Stomach (tissue), 9 donors: ENCODE data around the gene SKOR1. TPM values are rescaled to one million over a fixed set of nuclear protein-coding genes. Genes with fewer than 3 reads are reported as not detected.

Source experiments
- DNase-seq, 2 donors: peaks; one replicate each; pipeline versions ENCODE4 v3.0.0 to v3.0.0-alpha.2; 2013 to 2019
- H3K27ac ChIP-seq, 5 donors: fragments of 200-600 bp in 4 of 5; sonication (generic) in 4 of 5; one replicate each; pipeline ENCODE4 v1.5.1; 2013 to 2019; ENCODE audit warnings: mild to moderate bottlenecking in 1 of 5, moderate library complexity in 1 of 5
- H3K27me3 ChIP-seq, 3 donors: fragments of 200-600 bp; sonication (generic); one replicate each; pipeline ENCODE4 v1.5.1; 2017 to 2019; ENCODE audit warnings: mixed run types in 1 of 3
- H3K36me3 ChIP-seq, 4 donors: fragments of 200-600 bp; sonication (generic); 1 replicate in 3 of 4; 2 replicates in 1 of 4; pipeline ENCODE4 v1.5.1; 2016 to 2019
- H3K4me1 ChIP-seq, 4 donors: fragments of 200-600 bp; sonication (generic); one replicate each; pipeline ENCODE4 v1.5.1; 2016 to 2019
- H3K4me3 ChIP-seq, 4 donors: fragments of 200-600 bp; sonication (generic) in 3 of 4; one replicate each; pipeline ENCODE4 v1.5.1; 2016 to 2019; ENCODE audit warnings: mild to moderate bottlenecking in 1 of 4
- H3K9me3 ChIP-seq, 4 donors: fragments of 200-600 bp; sonication (generic); one replicate each; pipeline ENCODE4 v1.5.1; 2016 to 2019
- CTCF ChIP-seq, 7 experiments: fragments of 450-650 bp in 4 of 7; fragments of 200-600 bp in 3 of 7; sonication (generic) in 3 of 7; IDR thresholded peaks; one replicate each; pipeline ENCODE4 v1.5.1; 2016 to 2019; ENCODE audit warnings: antibody characterized with exemption in 7 of 7, control low read depth in 2 of 7, mild to moderate bottlenecking in 1 of 7
- EP300 ChIP-seq: sonication (generic); formaldehyde crosslinking; IDR thresholded peaks from one replicate; pipeline ENCODE4 v1.6.1; 2017; ENCODE audit warnings: antibody characterized with exemption
- POLR2A ChIP-seq, 4 donors: fragments of 450-650 bp; IDR thresholded peaks; one replicate each; pipeline ENCODE4 v1.6.1; 2016; ENCODE audit warnings: antibody characterized with exemption in 4 of 4, control low read depth in 2 of 4, mild to moderate bottlenecking in 1 of 4, moderate library complexity in 1 of 4
- POLR2AphosphoS5 ChIP-seq, 3 donors: sonication (generic); formaldehyde crosslinking; IDR thresholded peaks; one replicate each; pipeline ENCODE4 v1.6.1; 2016; ENCODE audit warnings: antibody characterized with exemption in 3 of 3
- WGBS, 5 donors: extraction: QIAGEN DNeasy Blood & Tissue Kit in 3 of 5; methylation state at CpG; one replicate each; pipeline versions ENCODE4 v1.1.5 to v1.1.7; 2013 to 2018; 5-methylcytosine and 5-hydroxymethylcytosine counted together
- intact Hi-C: fragments of 100-400 bp; cut with DNase I; formaldehyde crosslinking; loops from one replicate; pipeline ENCODE4 v1.15.1; 2023; ENCODE audit warnings: low total_unique reads
- polyA plus RNA-seq, 3 donors: library from polyadenylated mRNA; stranded (reverse); fragments of 200-250 nt; gene quantifications; one replicate each; pipeline ENCODE4 v1.2.3, GENCODE V29; 2013
- total RNA-seq, 5 donors: library from RNA; depleted of rRNA; stranded (reverse); fragments of >200 nt; gene quantifications; one replicate each; pipeline versions ENCODE4 v1.1.0 to v1.2.3, GENCODE V29; 2014 to 2016
- donor health status: healthy with polysubstance abuse.
- donor health status: Bipolar disorder and iron deficiency.
- donor health status: healthy.

The SKOR1 gene
- total and polyA plus RNA-seq, 8 donors, result 0.14 to 5.8 (median 0.69) TPM; not detected in 2

GRCh38 chr15:67855842-67856241 is 30.5 kb downstream of the SKOR1 start:
- Histone ChIP-seq H3K9me3 (no peaks in the 10 kb centered on the region), H3K27me3 (no peaks in the 10 kb centered on the region), H3K36me3 (no peaks in the 10 kb centered on the region), H3K27ac (no peak overlapping the region), H3K4me1 (peaks cover 0 to under 1% (median 0%) of the 10 kb centered on the region in 4 donors), H3K4me3 (no peak overlapping the region)
- 60 to 76% (median 69%) methylated on average over 3 of the region's 3 CpGs for WGBS, 5 donors
- DNase-seq, result peak in 1 of 2 donors; percentile 36
- intact Hi-C loops, result no loop called here
- TF ChIP-seq POLR2AphosphoS5 (IDR thresholded peaks at IDR 0.05) (no peak), POLR2A (IDR thresholded peaks at IDR 0.05) (no peak), EP300 (no peak), CTCF (IDR thresholded peaks at IDR 0.05) (no peak)

GRCh38 chr15:67857220-67857619 is 31.9 kb downstream of the SKOR1 start:
- Histone ChIP-seq H3K36me3 (no peaks in the 10 kb centered on the region), H3K27me3 (no peaks in the 10 kb centered on the region), H3K9me3 (no peaks in the 10 kb centered on the region), H3K27ac (no peak overlapping the region), H3K4me3 (no peak overlapping the region), H3K4me1 (no peaks in the 10 kb centered on the region)
- no peak for DNase-seq
- TF ChIP-seq EP300, result no peak
- no peak for TF ChIP-seq POLR2AphosphoS5 (IDR thresholded peaks at IDR 0.05)
- TF ChIP-seq CTCF (IDR thresholded peaks at IDR 0.05), result no peak
- TF ChIP-seq POLR2A (IDR thresholded peaks at IDR 0.05), result no peak
- intact Hi-C loops, result no loop called here
- WGBS, 5 donors, result 76 to 96% (median 85%) methylated on average over 3 of the region's 3 CpGs

- no peak for DNase-seq
- TF ChIP-seq EP300 (no peak), POLR2A (IDR thresholded peaks at IDR 0.05) (no peak)
- intact Hi-C loops, result no loop called here
Observed at GRCh38 chr15:67859331-67859946, 34.1 kb downstream of the SKOR1 start.

GRCh38 chr15:67861983-67862382 is 36.7 kb downstream of the SKOR1 start:
- DNase-seq, result no peak
- peaks cover 4 to 16% (median 15%) of the 10 kb centered on the region in 4 donors for H3K4me1 ChIP-seq
- H3K27me3 ChIP-seq, result no peaks in the 10 kb centered on the region
- H3K36me3 ChIP-seq, result no peaks in the 10 kb centered on the region
- H3K9me3 ChIP-seq, result no peaks in the 10 kb centered on the region
- no peak overlapping the region for H3K4me3 ChIP-seq
- WGBS, 5 donors, result 91 to 98% (median 96%) methylated on average over 3 of the region's 3 CpGs
- intact Hi-C loops, result loop anchor here (5.0 to 10.0 kb wide), 2 partner anchors 295 to 353 kb away; no protein-coding TSS in a partner anchor
- TF ChIP-seq POLR2A (IDR thresholded peaks at IDR 0.05), result no peak
- TF ChIP-seq POLR2AphosphoS5 (IDR thresholded peaks at IDR 0.05), result no peak
- no peak for TF ChIP-seq EP300
- TF ChIP-seq CTCF (IDR thresholded peaks at IDR 0.05), result no peak
- H3K27ac ChIP-seq, result no peak overlapping the region

More at GRCh38 chr15:67859331-67859946, 34.1 kb downstream of the SKOR1 start:
- H3K27me3 ChIP-seq, result no peaks in the 10 kb centered on the region
- no peak overlapping the region for H3K4me3 ChIP-seq
- 53 to 70% (median 69%) methylated on average over 5 of the region's 5 CpGs for WGBS, 5 donors
- H3K36me3 ChIP-seq, result no peaks in the 10 kb centered on the region
- no peak overlapping the region for H3K27ac ChIP-seq
- H3K9me3 ChIP-seq, result no peaks in the 10 kb centered on the region
- peaks cover 4 to 16% (median 15%) of the 10 kb centered on the region in 4 donors for H3K4me1 ChIP-seq
